ENCODE results near the gene ZFAND3.

- TF ChIP-seq POLR2A (IDR thresholded peaks at IDR 0.05; ENCODE audit: low read depth, low read length) (no peak), TAF1 (IDR thresholded peaks at IDR 0.05; ENCODE audit: borderline replicate concordance, low read depth, low read length) (no peak), POLR2AphosphoS5 (IDR thresholded peaks at IDR 0.05; ENCODE audit: low read depth, low read length) (no peak)
Measured at GRCh38 chr6:38187811-38188590, 368.5 kb downstream of the ZFAND3 start.
